ENCODE data around the gene NPM1.
"Not testable (repeated sequence)": the region's sequence is repeated elsewhere in the genome, so short reads cannot be mapped to it uniquely, and the experiment has no call there.

The NPM1 gene, protein sequence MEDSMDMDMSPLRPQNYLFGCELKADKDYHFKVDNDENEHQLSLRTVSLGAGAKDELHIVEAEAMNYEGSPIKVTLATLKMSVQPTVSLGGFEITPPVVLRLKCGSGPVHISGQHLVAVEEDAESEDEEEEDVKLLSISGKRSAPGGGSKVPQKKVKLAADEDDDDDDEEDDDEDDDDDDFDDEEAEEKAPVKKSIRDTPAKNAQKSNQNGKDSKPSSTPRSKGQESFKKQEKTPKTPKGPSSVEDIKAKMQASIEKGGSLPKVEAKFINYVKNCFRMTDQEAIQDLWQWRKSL

DNA sequence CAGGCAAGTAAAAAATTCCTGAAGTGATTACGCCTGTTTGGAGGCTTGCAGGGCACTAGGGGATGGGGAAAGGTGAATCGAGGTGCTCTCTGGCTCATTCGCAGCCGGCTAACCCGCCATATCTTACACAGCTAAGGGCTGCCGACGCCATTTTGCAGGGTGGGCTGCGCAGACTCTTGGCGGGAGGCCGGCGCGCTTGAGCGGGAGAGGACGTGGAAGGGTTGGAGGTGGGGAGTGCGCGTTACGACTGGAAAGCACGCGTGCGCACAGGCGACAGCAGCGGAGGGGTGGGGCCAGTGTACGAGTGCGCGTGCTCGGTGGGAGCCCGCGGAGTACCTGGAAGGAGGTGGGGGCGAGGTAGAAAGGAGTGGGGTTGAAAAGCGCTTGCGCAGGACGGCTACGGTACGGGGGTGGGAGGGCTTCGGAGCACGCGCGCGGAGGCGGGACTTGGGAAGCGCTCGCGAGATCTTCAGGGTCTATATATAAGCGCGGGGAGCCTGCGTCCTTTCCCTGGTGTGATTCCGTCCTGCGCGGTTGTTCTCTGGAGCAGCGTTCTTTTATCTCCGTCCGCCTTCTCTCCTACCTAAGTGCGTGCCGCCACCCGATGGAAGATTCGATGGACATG, at the start of gene NPM1:
Gene NPM1, plus strand, starts transcription at position 505 of the 625 bp plus-strand sequence. Its CDS starts 100 bp downstream, at position 605.
- peak; percentile 99 for DNase-seq

DNA sequence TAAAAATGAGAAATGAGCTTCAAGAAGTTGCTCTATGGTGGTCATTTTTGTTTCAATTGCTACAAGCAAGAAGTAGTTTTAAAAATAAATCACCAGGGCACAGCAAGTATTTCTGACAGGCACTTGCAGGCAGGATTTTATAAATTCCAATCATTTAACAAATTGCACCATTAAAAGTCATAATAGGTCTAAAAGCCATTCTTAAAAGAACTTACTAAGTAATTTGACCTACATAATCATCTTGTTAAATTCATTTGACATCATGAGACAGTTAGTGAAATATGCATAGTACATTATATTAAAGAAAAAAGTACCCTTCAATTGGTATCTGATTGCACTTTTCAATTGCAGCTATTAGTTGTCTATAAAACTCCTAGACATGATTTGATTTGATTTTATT, 47.6 kb upstream of the NPM1 start:
- no peak for DNase-seq

DNA sequence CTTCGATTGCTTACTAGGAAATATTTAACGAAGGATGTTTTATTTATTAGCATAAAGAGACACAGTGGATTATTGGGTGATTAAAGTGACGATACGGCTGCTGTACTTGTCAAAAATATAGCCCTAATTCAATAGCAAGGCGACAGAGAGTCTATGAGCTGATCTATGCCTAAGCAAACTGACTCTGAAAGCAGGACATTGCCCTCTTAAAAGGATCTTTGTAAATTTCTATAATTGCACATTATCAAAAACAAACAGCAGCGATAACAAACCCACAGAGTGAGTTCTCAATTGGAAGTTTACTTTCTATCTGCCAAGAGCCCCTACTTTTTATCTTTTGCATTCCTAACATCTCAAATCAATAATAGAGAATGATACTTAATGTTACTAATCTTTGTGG, 47.2 kb upstream of the NPM1 start:
- no peak for DNase-seq

DNA sequence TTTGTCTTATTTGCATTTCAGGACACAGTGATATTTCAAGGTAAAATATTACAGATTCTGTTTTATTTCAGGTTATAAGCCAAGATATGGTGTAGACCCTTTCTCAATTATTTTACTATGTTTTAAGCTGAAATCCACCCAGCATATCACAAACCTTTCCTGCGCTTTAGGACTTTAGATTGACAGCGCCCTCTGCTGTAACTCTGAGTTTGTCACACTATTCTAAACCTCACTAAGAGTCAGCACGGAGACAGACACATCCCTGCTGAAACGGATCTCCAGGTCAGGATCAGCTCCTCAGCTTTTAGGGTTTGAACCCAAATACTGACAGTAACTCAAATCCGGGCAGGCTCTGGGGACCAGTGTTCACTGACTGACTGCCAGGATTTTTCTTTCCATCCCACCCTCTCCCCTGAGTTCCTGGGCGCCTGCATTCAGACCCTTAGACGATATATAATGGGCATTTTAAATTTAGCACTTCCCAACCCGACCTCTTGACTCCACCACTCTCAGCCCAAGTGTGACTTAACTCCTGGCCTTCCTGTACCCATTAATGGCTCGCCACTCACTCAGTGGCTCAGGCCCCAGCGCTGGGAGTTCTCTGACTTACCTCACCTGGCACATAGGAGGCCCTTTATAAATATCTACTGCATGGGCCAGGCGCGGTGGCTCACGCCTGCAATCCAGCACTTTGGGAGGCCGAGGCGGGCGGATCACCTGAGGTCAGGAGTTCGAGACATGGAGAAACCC, 45.1 kb upstream of the NPM1 start:
- peak; percentile 55 for DNase-seq

DNA sequence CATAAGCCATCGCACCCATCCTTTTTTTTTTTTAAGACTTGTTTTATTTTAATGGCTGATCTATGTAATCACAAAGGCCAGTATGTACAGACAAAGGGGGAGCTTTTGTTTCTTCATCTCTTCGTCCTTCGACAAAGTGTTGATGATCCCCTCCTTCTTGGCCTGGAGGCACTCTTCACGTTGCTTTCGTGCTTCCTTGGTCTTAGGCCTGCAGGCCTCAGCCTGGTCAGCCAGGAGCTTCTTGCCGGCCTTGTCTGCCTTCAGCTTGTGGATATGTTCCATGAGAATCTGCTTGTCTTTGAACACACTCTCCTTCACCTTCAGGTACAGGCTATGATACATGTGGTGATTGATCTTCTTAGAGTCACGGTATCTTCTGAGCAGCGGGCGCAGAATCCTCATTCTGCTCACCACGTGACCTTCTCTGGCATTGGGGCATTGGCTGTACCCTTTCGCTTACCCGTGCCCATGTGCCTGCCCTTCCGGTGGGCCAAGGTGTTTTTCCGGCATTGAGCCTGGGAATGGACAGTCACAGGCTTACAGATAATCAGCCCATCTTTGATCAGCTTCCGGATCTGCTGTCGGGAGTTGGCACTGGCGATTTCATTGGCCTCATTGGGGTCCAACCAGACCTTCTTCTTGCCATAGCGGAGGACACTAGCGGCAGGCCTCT, 42.6 kb upstream of the NPM1 start:
- DNase-seq, result no peak

DNA sequence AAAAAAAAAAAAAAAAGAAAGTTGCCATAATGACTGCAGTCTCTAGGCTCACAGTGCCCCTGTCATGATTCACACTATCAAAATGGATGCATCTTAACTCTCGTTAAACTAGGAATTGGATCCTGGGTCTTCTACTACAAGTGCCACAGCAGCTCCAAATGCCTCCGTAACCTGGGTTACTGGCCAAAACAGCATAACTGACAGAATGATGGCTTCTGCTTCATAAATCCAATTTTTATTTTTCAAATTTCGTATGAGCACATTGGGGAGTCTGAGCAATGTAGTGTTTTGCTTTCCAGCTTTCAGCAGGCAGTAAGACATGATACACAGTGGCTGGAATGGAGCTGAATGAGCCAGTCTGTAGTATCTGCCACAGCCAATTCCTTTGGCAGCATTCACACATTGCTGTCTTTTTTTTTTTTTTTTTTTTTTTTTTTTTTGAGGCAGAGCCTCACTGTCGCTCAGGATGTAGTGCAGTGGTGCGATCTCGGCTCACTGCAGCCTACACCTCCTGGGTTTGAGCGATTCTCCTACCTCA, 36.0 kb upstream of the NPM1 start:
- no peak for DNase-seq

DNA sequence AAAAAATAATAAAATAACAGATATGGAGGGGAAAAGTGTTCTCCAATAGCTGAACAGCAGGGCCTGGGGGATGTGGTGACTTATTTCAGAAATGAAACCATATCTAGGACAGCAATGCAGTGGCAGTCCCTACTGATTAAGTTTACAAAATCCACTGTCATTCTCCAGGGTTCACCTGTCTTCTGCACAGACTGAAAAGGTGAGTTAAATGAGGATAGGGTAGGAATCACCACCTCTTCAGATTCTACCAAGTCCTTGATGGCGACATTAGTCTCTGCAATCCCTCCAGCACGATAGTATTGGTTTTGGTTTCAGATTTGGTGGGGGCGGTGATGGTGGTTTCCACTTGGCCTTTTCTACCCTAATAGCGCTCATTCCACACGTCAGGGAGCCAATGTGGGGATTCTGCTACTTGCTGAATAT, 32.3 kb upstream of the NPM1 start:
- no peak for DNase-seq

DNA sequence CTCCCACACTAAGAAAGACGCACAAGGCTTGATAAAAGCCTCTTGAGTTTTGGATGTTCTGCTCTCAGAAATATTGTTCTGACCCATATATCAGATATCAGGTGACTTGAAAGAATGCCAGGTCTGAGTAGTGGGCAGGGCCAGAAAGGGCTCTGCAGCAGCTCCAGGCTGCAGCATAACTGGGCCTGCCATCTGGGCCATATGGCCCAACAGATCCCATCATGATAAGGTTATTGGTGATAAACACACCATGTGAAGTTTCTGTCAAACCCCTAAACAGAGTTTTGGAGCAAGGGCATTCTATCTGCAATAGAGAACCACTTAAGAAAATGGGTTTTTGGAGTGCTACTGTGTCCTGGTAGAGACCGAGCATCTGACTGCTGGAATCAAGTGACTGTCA, 29.8 kb upstream of the NPM1 start:
- DNase-seq, result no peak

DNA sequence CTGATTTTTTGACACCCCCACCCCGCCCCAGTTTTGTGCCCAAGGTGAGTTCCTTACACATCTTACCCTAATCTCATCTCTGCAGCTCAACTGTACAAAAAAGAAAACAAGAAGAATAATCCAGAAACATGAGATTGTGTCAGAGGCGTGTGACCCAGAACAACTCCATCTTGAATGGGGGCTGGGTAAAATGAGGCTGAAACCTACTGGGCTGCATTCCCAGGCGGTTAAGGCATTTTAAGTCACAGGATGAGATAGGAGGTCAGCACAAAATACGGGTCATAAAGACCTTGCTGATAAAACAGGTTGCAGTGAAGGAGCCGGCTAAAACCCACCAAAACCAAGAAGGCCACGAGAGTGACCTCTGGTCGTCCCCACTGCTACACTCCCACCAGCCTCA, 26.5 kb upstream of the NPM1 start:
- not testable (repeated sequence) for DNase-seq

DNA sequence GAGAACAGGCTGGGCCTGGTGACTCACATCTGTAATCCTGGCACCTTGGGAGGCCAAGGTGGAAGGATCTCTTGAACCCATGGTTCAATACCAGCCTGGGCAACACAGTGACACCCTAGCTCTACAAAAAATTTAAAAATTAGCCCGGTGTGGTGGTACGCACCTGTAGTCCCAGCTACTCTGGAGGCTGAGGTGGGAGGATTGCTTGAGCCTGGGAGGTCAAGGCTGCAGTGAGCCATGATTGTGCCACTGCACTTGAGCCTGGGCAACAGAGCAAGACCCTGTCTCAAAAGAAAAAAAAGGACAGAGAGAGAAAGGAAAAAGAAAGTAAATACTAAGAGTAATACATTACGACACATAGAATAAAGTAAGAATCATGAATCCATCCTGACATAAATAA, 24.4 kb upstream of the NPM1 start:
- not testable (repeated sequence) for DNase-seq

DNA sequence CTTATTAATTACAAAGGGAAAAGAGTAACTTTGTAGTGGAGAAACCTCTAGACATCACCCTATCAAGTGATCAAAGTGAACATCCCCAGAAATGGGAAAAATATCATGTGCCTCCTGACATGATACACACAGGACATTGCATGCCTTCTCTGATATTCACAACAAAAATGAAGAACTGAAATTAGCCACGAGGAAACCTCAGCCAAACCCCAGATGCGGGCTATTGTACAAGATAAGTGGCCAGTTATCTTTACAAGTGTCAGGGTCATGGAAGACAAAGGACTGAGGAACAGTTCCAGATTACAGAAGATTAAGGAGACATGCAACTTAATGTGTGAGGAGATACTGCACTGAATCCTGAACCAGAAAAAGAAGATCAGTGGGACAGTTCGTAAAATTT, 23.8 kb upstream of the NPM1 start:
- no peak for DNase-seq

DNA sequence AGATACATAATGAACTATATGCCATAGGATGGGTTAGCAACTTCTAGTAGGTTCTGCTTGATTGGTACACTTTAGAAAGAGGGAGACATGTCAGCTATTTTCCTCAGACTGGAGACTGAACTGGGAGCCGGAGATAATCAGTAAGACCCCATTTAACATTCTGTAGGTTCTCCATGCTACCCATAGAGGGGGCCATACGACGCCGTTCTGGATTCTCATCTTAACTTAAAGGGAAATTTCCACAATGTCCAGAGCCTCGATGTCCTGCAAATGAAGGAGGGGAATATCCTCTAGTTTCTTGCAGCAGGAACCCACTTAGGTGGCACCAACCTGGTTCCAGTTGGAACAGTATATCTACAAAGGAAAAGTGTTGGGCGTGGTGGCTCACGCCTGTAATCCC, 22.3 kb upstream of the NPM1 start:
- DNase-seq, result no peak

DNA sequence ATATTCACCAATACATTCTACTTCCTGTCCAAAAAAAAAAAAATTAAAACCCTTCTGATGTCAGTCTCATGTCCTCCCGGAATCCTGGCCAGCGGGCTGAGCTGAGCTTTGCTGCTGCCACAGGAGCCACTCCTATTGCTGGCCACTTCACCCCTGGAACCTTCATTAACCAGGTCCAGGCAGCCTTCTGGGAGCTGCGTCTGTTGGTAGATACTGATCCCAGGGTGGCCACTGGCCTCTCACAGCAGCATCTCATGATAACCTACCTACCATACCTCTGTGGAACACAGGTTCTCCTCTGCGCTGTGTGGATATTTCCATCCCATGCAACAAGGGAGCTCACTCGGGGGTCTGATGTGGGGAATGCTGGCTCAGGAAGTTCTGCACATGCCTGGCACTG, 21.0 kb upstream of the NPM1 start:
- DNase-seq, result no peak

DNA sequence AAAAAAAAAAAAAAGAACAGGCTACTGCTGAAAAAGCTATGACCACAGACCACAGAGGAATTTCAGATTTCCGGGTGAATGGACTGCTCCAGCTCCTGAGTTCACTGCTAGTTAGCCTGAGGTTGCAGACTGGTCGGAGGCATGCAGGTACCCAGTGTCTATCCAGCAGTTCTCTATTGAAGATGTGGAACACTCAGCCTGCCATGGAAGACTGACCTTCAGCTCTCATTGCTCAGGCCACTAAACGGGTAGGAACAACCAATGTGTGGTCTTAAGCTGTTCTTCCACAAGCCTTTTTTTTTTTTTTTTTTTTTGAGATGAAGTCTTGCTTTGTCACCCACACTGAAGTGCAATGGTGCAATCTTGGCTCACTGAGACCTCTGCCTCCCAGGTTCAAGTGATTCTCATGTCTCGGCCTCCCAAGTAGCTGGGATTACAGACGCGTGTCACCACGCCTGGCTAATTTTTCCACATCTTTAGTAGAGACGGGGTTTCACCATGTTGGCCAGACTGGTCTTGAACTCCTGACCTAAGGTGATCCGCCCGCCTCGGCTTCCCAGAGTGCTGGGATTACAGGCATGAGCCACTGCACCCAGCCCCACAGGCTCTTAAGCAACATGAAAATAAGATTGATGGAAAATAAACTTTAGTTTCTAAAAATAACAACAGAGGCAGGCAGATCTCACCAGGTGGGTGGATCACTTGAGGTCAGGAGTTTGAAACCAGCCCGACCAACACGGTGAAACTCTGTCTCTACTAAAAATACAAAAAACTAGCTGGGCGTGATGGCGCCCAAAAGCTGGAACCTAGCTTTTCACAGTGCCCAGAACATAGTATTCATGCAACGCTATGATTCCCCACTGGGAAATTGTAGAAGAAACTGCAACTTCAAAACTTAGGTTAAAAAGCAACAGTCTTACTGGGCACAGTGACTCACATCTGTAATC, 20.0 kb upstream of the NPM1 start:
- DNase-seq, result no peak

DNA sequence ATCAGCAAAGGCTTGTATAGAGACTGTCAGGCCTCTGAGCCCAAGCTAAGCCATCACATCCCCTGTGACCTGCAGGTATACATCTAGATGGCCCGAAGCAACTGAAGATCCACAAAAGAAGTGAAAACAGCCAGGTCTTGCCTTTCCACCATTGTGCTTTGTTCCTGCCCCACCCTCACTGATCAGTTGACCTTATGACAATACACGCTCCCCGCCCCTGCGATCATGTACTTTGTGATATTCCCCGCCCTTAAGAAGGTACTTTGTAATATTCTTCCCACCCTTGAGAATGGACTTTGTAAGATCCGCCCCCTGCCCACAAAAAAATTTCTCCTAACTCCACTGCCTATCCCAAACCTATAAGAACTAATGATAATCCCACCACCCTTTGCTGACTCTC, 18.6 kb upstream of the NPM1 start:
- no peak for DNase-seq

DNA sequence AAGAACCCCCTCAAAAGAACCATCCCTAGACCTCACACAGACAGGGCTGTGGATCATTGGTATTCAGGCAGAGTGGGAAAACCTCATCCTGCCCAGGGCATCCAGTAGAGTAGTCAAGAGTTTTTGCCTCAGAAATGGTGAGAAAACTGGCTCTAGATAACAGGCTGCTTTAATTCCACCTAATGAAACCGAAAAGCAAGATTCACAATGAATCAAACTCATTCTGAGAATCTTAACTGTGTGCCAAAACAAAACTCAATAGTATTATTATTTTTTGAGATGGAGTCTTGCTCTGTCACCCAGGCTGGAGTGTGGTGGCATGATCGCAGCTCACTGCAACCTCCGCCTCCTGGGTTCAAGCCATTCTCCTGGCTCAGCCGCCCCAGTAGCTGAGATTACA, 17.8 kb upstream of the NPM1 start:
- DNase-seq, result no peak

DNA sequence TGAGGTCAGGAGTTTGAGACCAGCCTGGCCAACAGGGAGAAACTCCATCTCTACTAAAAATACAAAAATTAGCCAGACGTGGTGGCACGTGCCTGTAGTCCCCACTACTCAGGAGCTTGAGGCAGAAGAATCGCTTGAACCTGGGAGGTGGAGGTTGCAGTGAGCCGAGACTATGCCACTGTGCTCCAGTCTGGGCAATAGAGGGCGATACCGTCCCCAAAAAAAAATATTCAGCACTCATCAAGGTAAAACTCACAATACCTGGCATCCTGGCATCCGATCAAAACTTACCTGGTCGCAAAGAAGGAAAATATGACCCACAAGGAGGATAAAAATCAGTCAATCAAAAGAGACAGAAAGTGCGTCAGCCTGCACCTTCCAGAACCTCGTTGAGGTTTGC, 16.8 kb upstream of the NPM1 start:
- DNase-seq, result not testable (repeated sequence)

DNA sequence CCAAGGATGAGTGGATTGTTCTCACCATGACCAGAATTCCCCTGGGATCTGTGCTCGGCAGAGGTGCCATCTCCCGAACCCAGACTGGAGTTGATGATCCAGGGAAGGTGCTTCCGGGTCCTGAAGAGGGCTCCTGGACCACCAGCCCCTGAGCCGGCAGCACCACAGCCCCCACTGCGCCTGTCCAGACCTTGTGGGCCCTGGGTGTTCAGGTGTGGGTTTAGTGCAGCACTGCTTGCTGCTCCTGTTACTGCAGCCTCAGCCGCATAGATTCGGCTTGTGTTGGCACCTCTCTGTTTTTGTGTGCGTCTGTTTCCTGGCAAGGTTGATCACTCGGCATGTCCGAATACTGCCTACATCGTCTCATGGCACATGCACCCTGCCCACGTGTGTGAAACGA, 16.3 kb upstream of the NPM1 start:
- DNase-seq, result no peak

DNA sequence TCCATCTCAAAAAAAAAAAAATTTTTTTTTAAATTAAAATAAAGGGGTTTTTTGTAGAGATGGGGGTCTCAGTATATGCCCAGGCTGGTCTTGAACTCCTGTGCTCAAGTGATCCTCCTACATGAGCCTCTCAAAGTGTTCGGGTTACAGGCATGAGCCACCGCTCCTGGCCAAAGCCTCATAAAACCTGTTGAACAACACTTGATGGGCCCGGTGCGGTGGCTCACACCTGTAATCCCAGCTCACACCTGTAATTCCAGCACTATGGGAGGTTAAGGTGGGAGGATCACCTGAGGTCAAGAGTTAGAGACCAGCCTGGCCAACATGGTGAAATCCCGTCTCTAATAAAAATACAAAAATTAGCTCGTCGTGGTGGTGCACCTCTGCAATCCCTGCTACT, 7.7 kb upstream of the NPM1 start:
- no peak for DNase-seq

DNA sequence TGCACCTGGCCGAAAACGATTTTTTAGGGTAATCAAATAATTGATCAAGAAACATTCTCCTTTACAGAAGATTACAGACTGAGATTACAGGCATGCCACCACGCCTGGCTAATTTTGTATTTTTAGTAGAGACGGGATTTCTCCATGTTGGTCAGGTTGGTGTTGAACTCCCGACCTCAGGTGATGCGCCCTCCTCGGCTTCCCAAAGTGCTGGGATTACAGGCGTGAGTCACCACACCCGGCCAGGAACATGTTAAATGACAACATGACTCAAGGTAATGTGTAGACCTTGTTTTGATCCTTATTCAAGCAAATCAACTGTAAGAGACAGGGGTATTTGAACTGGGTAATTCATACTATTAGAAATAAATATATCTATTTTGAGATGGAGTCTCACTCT, 3.2 kb upstream of the NPM1 start:
- DNase-seq, result not testable (repeated sequence)

DNA sequence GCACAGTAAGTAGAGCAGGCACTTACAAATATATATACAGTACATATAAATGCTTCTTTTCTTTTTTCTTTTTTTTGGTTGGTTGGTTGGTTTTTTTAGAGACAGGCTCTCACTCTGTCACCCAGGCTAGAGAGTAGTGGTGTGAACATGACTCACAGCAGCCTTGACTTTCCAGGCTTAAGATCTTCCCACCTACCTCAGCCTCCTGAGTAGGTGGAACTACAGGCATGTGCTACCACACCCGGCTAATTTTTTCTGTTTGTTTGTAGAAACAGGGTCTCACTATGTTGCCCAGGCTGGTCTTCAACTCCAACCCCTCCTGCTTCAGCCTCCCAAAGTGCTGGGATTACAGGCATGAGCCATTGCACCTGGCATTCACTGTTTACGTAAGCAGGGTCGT, 2.6 kb upstream of the NPM1 start:
- not testable (repeated sequence) for DNase-seq

Data from right forelimb (tissue), 1 donor.